K562 (cell line): ENCODE measurements around the gene RABGAP1L. TPM values are rescaled to one million over a fixed set of nuclear protein-coding genes. Genes with fewer than 3 reads are reported as not detected.
"Not testable (repeated sequence)": the region's sequence is repeated elsewhere in the genome, so short reads cannot be mapped to it uniquely, and the experiment has no call there.

ENCODE experiments used
- ATAC-seq: fragments of 200-7000 bp; cut with Tn5 transposase; 3 replicates; pipeline ENCODE4 v1.9.1; 2020; ENCODE audit warnings: moderate library complexity
- BruUV-seq: library from RNA; stranded (reverse); fragments of 400-500 nt; replicated peaks from 2 replicates; lab custom pipeline; 2021; lab: Mats Ljungman, UMichigan
- CTCF ChIA-PET: fragments of 300-600 bp; formaldehyde crosslinking; extraction: SDS; loops from one replicate; lab custom pipeline; 2021; ENCODE audit warnings: low intra/inter-chr PET ratio; lab: Yijun Ruan, JAX
- POLR2A ChIA-PET: fragments of 300-600, 350-650 bp; sonication (Branson Sonifier 250); formaldehyde crosslinking; extraction: SDS; loops from one replicate; lab custom pipeline; 2021; ENCODE audit warnings: antibody characterized with exemption, inconsistent platforms; lab: Yijun Ruan, JAX
- DNase-seq, 4 experiments: peaks; one replicate each; pipeline versions ENCODE4 v3.0.0 to v3.0.0-alpha.2; 2011 to 2018; ENCODE audit warnings: low spot score in 3 of 4, mixed read lengths in 3 of 4; ENCODE audit errors: extremely low read depth in 1 of 4
- FAIRE-seq: peaks from 2 replicates; lab custom pipeline; 2011; peaks lifted over from hg19 to GRCh38; lab: Jason Lieb, UNC
- H2AFZ ChIP-seq: 2 replicates; pipeline ENCODE4 v1.6.0; 2011; ENCODE audit warnings: low read depth, low read length, control low read depth, inconsistent platforms
- H3K27ac ChIP-seq: fragments of 200-600 bp; 3 replicates; pipeline ENCODE4 v1.8.0; 2011; ENCODE audit warnings: low read depth, mild to moderate bottlenecking, control low read depth, inconsistent platforms, low read length, moderate library complexity, mixed read lengths; ENCODE audit errors: extremely low read depth
- H3K27me3 ChIP-seq, 2 experiments: fragments of 300-600 bp in 1 of 2; 2 replicates in 1 of 2; 3 replicates in 1 of 2; pipeline versions ENCODE4 v1.6.0 to v1.8.0; 2011; ENCODE audit warnings: inconsistent platforms in 2 of 2, low read length in 2 of 2, mild to moderate bottlenecking in 1 of 2, mixed read lengths in 1 of 2, moderate library complexity in 1 of 2; ENCODE audit not compliant: control insufficient read depth in 2 of 2, insufficient read depth in 2 of 2
- H3K36me3 ChIP-seq: fragments of 300-600 bp; 3 replicates; pipeline ENCODE4 v1.8.0; 2011; ENCODE audit warnings: mild to moderate bottlenecking, low read length, inconsistent platforms; ENCODE audit not compliant: control insufficient read depth, insufficient read depth
- H3K4me1 ChIP-seq, 2 experiments: fragments of 200-600 bp in 1 of 2; replicated peaks in 1 of 2; 2 replicates in 1 of 2; 3 replicates in 1 of 2; pipeline versions ENCODE4 v1.5.1 to v1.8.0; 2011; ENCODE audit warnings: inconsistent platforms in 2 of 2, low read length in 2 of 2, mild to moderate bottlenecking in 1 of 2, mixed read lengths in 1 of 2, moderate library complexity in 1 of 2; ENCODE audit not compliant: control insufficient read depth in 2 of 2, insufficient read depth in 2 of 2
- H3K4me2 ChIP-seq: 2 replicates; pipeline ENCODE4 v1.6.1; 2011; ENCODE audit warnings: low read length, control low read depth, inconsistent platforms, mixed read lengths; ENCODE audit not compliant: insufficient read depth
- H3K4me3 ChIP-seq: fragments of 200-600 bp; sonication (generic), shearing (Covaris generic); 2 replicates; pipeline ENCODE4 v1.5.1; 2016; ENCODE audit warnings: control low read depth, inconsistent platforms
- H3K79me2 ChIP-seq: fragments of 200-600 bp; 3 replicates; pipeline ENCODE4 v1.8.0; 2011; ENCODE audit warnings: low read length, inconsistent platforms; ENCODE audit not compliant: control insufficient read depth, insufficient read depth
- H3K9ac ChIP-seq, 2 experiments: 2 replicates each; pipeline versions ENCODE4 v1.6.0 to v1.6.1; 2011; ENCODE audit warnings: low read depth in 2 of 2, low read length in 2 of 2, control low read depth in 1 of 2, inconsistent platforms in 1 of 2, mild to moderate bottlenecking in 1 of 2, mixed read lengths in 1 of 2; ENCODE audit not compliant: insufficient read depth in 1 of 2
- H3K9me1 ChIP-seq: one replicate; pipeline ENCODE4 v1.6.0; 2011; ENCODE audit warnings: inconsistent platforms, mild to moderate bottlenecking, low read length, moderate library complexity; ENCODE audit not compliant: control insufficient read depth, insufficient read depth
- H3K9me3 ChIP-seq: replicated peaks from 2 replicates; pipeline ENCODE4 v1.5.1; 2011; ENCODE audit warnings: low read depth, low read length, inconsistent platforms; ENCODE audit not compliant: control insufficient read depth, insufficient read depth
- H4K20me1 ChIP-seq: replicated peaks from 2 replicates; pipeline ENCODE4 v1.6.1; 2011; ENCODE audit warnings: low read length, inconsistent platforms, mixed read lengths; ENCODE audit not compliant: control insufficient read depth, insufficient read depth
- C11orf30 ChIP-seq: fragments of 450-650 bp; IDR thresholded peaks from 2 replicates; pipeline ENCODE4 v1.6.1; 2016; ENCODE audit warnings: low read depth, mild to moderate bottlenecking
- ETV1 ChIP-seq: fragments of 450-650 bp; conservative IDR thresholded peaks from 2 replicates; pipeline ENCODE4 v1.6.1; 2016; ENCODE audit warnings: missing genetic modification characterization, control low read depth, low read depth, missing compliant biosample characterization
- L3MBTL2 ChIP-seq: fragments of 450-650 bp; IDR thresholded peaks from 2 replicates; pipeline ENCODE4 v1.6.1; 2016; ENCODE audit warnings: mild to moderate bottlenecking, moderate library complexity
- MAFF ChIP-seq: IDR thresholded peaks from 2 replicates; pipeline ENCODE4 v1.6.1; 2012; ENCODE audit warnings: low read length, improper control_type of control experiment
- MAFG ChIP-seq: fragments of 450-650 bp; conservative IDR thresholded peaks from 2 replicates; pipeline ENCODE4 v1.6.1; 2016; ENCODE audit warnings: missing genetic modification characterization, missing compliant biosample characterization
- MAFK ChIP-seq: IDR thresholded peaks from 2 replicates; pipeline ENCODE4 v1.6.1; 2011; ENCODE audit warnings: low read length, improper control_type of control experiment
- NFYB ChIP-seq: IDR thresholded peaks from 2 replicates; pipeline ENCODE4 v1.6.1; 2011; ENCODE audit warnings: mild to moderate bottlenecking, moderate library complexity; ENCODE audit not compliant: insufficient read length; ENCODE audit errors: extremely low read depth
- POLR2H ChIP-seq: IDR thresholded peaks from 2 replicates; pipeline ENCODE4 v1.6.1; 2016; ENCODE audit warnings: missing genetic modification characterization, low read depth, mild to moderate bottlenecking, control low read depth, missing compliant biosample characterization, moderate library complexity
- SFPQ ChIP-seq: fragments of 200-400 bp; formaldehyde crosslinking; IDR thresholded peaks from 2 replicates; pipeline ENCODE4 v1.6.1; 2017; ENCODE audit warnings: mild to moderate bottlenecking, low read depth, low read length, moderate library complexity
- TCF7L2 ChIP-seq: fragments of 150-350 bp; IDR thresholded peaks from 2 replicates; pipeline ENCODE4 v1.6.1; 2016; ENCODE audit warnings: low read depth, mild to moderate bottlenecking, low read length, moderate library complexity
- ZBTB49 ChIP-seq: sonication (generic); formaldehyde crosslinking; IDR thresholded peaks from 2 replicates; pipeline ENCODE4 v1.8.0; 2022; ENCODE audit warnings: missing genetic modification reagents, mild to moderate bottlenecking, borderline replicate concordance
- ZNF316 ChIP-seq: fragments of 450-650 bp; IDR thresholded peaks from 2 replicates; pipeline ENCODE4 v1.6.1; 2016
- ZNF766 ChIP-seq: fragments of 200-800 bp; sonication (Bioruptor generic); conservative IDR thresholded peaks from 2 replicates; pipeline ENCODE4 v1.6.1; 2016; ENCODE audit warnings: missing genetic modification characterization, missing compliant biosample characterization
- WGBS: fragments of 100-300 bp; shearing (Covaris generic); methylation state at CpG from one replicate; pipeline ENCODE4 v1.1.6; 2016; ENCODE audit warnings: low coverage, mixed read lengths; ENCODE audit not compliant: insufficient coverage; ENCODE audit errors: missing lambda C conversion rate; 5-methylcytosine and 5-hydroxymethylcytosine counted together
- in situ Hi-C: fragments of 300-500 bp; cut with MboI; formaldehyde crosslinking; loops from 4 replicates; pipeline ENCODE4 v1.15.0; 2018; ENCODE audit warnings: inconsistent platforms, mixed read lengths
- intact Hi-C: fragments of 100-400 bp; cut with micrococcal nuclease; formaldehyde crosslinking; loops from 2 replicates; pipeline ENCODE4 v1.14.2; 2022
- polyA plus RNA-seq, 8 experiments: library from polyadenylated mRNA; depleted of rRNA in 4 of 8; stranded (reverse) in 5 of 8; unstranded in 3 of 8; fragments of >200 nt; fragmentation: Nextera tagmentation in 2 of 8; fragmentation: Illumina TruSeq in 1 of 8; extraction: Ambion mirVana in 2 of 8; extraction: Trizol in 1 of 8; gene quantifications; 2 replicates each; pipeline versions ENCODE4 v1.2.1 to v1.2.3, GENCODE V29; 2011 to 2014; ENCODE audit warnings: inconsistent platforms in 1 of 8, missing spikeins in 1 of 8
- total RNA-seq, 7 experiments: library from RNA; depleted of rRNA in 6 of 7; stranded (reverse); fragments of >200 nt in 6 of 7; fragmentation: Illumina TruSeq in 2 of 7; extraction: Trizol in 2 of 7; gene quantifications; 2 replicates each; pipeline versions ENCODE4 v1.2.1 to v1.2.3, GENCODE V29; 2011 to 2021; ENCODE audit warnings: low replicate concordance in 1 of 7

RABGAP1L gene
- total and polyA plus RNA-seq, 9 of the 15 experiments (the other 6 are each of a cell fraction or from before 2014, with no cell fraction given) = 16.5 to 44.9 (median 26.7) TPM

GRCh38 chr1:174711848-174712247, 552.5 kb downstream of the RABGAP1L start:
- H3K79me2 ChIP-seq, H3K27me3 ChIP-seq, FAIRE-seq, DNase-seq, ATAC-seq, H3K4me1 ChIP-seq, H3K9me3 ChIP-seq, H3K9me1 ChIP-seq, H3K4me3 ChIP-seq, H3K36me3 ChIP-seq, H4K20me1 ChIP-seq, CTCF ChIA-PET, H2AFZ ChIP-seq, in situ Hi-C loops, intact Hi-C loops, H3K9ac ChIP-seq, BruUV-seq, H3K27ac ChIP-seq, H3K4me2 ChIP-seq: not testable (repeated sequence)
- POLR2A ChIA-PET = interaction anchor here (1.1 kb wide), 1 partner anchor 10 kb away, joined by 3 read pairs; no protein-coding TSS in a partner anchor
- 65% methylated on average over 8 of the region's 8 CpGs for WGBS
- TF ChIP-seq MAFF (peak; percentile 30; the same call in 1 of the 2 replicates), C11orf30 (peak; percentile 68), ZNF316 (peak; percentile 87), MAFK (peak; percentile 45; the same call in 1 of the 2 replicates), NFYB (peak; percentile 47), MAFG (tag) (peak; percentile 59)

- no peaks in the 10 kb centered on the region for H3K36me3 ChIP-seq
- intact Hi-C loops (no loop called here), in situ Hi-C loops (no loop called here)
- FAIRE-seq (no peak), ATAC-seq (no peak), DNase-seq (no peak)
- no peak overlapping the region for H3K4me3 ChIP-seq
- ChIA-PET POLR2A (interaction anchor here (1.1 kb wide), 1 partner anchor 10 kb away, joined by 3 read pairs; no protein-coding TSS in a partner anchor), CTCF (no interaction called here)
- no peaks in the 10 kb centered on the region for H3K27me3 ChIP-seq
- no peak overlapping the region for H3K9ac ChIP-seq
- H3K9me1 ChIP-seq = no peaks in the 10 kb centered on the region
- peaks cover 0 to 6% of the 10 kb centered on the region in 2 experiments; a peak in 1 of 5 replicates for H3K4me1 ChIP-seq
- WGBS = 45% methylated on average over 8 of the region's 8 CpGs
- no peaks in the 10 kb centered on the region for H3K9me3 ChIP-seq
- no peak overlapping the region for H3K4me2 ChIP-seq
- no TSS peak for BruUV-seq
- no peaks in the 10 kb centered on the region for H3K79me2 ChIP-seq
- no peak overlapping the region for H3K27ac ChIP-seq
- no peaks in the 10 kb centered on the region for H4K20me1 ChIP-seq
- no peak overlapping the region for H2AFZ ChIP-seq
- no peak for TF ChIP-seq L3MBTL2
- TF ChIP-seq POLR2H (tag) = no peak
- no peak for TF ChIP-seq SFPQ
- no peak for TF ChIP-seq ZBTB49 (CRISPR knock-in tag)
- no peak for TF ChIP-seq ETV1 (tag)
- TF ChIP-seq ZNF766 (CRISPR knock-in tag) = no peak
- TF ChIP-seq TCF7L2 = no peak
Observed at GRCh38 chr1:174712541-174712940, 553.2 kb downstream of the RABGAP1L start.
